Retinal pigment epithelial cell (primary cell): Measurements from ENCODE around the gene ANAPC4.

Experiments
- DNase-seq: peaks from one replicate; pipeline ENCODE4 v3.0.0-alpha.2; 2010; ENCODE audit warnings: low read depth
- H3K4me3 ChIP-seq: 2 replicates; pipeline ENCODE4 v1.5.1; 2011; ENCODE audit warnings: mild to moderate bottlenecking, low read length, control low read depth, moderate library complexity
- CTCF ChIP-seq: conservative IDR thresholded peaks from 2 replicates; pipeline ENCODE4 v1.5.1; 2011; ENCODE audit warnings: low read depth, low read length, control low read depth, inconsistent platforms

ANAPC4 gene

GRCh38 chr4:25452081-25452480, 75.0 kb downstream of the ANAPC4 start:
- no peak for TF ChIP-seq CTCF
- no peak for DNase-seq
- H3K4me3 ChIP-seq: no peak overlapping the region

DNA sequence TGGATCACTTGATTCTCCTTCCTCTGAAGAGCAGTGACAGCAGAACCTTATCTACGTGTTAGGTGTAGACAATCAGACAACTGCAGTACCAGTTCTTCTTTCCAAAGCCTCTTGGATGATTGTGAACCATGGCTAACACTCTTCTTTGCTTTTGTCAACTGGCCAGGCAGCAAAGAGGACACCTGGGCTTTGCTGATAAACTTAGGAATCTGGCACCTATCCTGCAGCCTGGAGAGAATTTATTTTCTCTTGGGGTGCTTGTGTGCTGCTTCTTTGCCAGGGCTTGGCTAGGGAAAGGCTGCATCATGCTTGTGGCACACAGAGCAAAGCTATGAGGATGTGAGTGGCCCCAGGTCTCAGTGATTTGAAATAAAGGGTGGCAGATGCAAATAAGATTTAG, 77.4 kb downstream of the ANAPC4 start:
- no peak overlapping the region for H3K4me3 ChIP-seq
- no peak for DNase-seq
- TF ChIP-seq CTCF: no peak

GRCh38 chr4:25457053-25457715, 80.1 kb downstream of the ANAPC4 start:
- DNase-seq: no peak
- no peak for TF ChIP-seq CTCF
- H3K4me3 ChIP-seq: no peak overlapping the region

- no peak overlapping the region for H3K4me3 ChIP-seq
- no peak for DNase-seq
- TF ChIP-seq CTCF: no peak
Observed at GRCh38 chr4:25466966-25467697, 90.1 kb downstream of the ANAPC4 start.

- DNase-seq: no peak
- no peak for TF ChIP-seq CTCF
- no peak overlapping the region for H3K4me3 ChIP-seq
Observed at GRCh38 chr4:25467843-25468242, 90.8 kb downstream of the ANAPC4 start.
